Karpas-422 (cell line): ENCODE results near the gene AFAP1L1. TPM values are rescaled to one million over a fixed set of nuclear protein-coding genes. Genes with fewer than 3 reads are reported as not detected.

Experiments used
- DNase-seq: peaks from one replicate; pipeline ENCODE4 v3.0.0-alpha.2; 2015
- H2AFZ ChIP-seq: fragments of 200-600 bp; sonication (generic); 2 replicates; pipeline ENCODE4 v1.6.1; 2014; ENCODE audit warnings: antibody characterized with exemption, low read length, mixed read lengths
- H3K27ac ChIP-seq: fragments of 200-600 bp; sonication (generic); 2 replicates; pipeline ENCODE4 v1.5.1; 2014; ENCODE audit warnings: mild to moderate bottlenecking, low read length, moderate library complexity
- H3K27me3 ChIP-seq: fragments of 200-600 bp; sonication (generic); 2 replicates; pipeline ENCODE4 v1.6.1; 2014; ENCODE audit warnings: low read length, mixed read lengths
- H3K36me3 ChIP-seq: fragments of 200-600 bp; sonication (generic); 2 replicates; pipeline ENCODE4 v1.6.1; 2014; ENCODE audit warnings: low read length, mixed read lengths; ENCODE audit not compliant: insufficient read depth
- H3K4me1 ChIP-seq: fragments of 200-600 bp; sonication (generic); 2 replicates; pipeline ENCODE4 v1.6.1; 2014; ENCODE audit warnings: mild to moderate bottlenecking, low read length, mixed read lengths
- H3K4me2 ChIP-seq: fragments of 200-600 bp; sonication (generic); 2 replicates; pipeline ENCODE4 v1.6.1; 2014; ENCODE audit warnings: low read length, low read depth, mild to moderate bottlenecking; ENCODE audit not compliant: poor library complexity, severe bottlenecking
- H3K4me3 ChIP-seq: fragments of 200-600 bp; sonication (generic); 2 replicates; pipeline ENCODE4 v1.5.1; 2014; ENCODE audit warnings: mild to moderate bottlenecking, antibody characterized with exemption, low read length, mixed read lengths
- H3K79me2 ChIP-seq: fragments of 200-600 bp; sonication (generic); 2 replicates; pipeline ENCODE4 v1.6.1; 2014; ENCODE audit warnings: mild to moderate bottlenecking, low read length, mixed read lengths
- H3K9ac ChIP-seq: fragments of 200-600 bp; sonication (generic); 2 replicates; pipeline ENCODE4 v1.6.0; 2014; ENCODE audit warnings: low read length
- H3K9me2 ChIP-seq: fragments of 200-600 bp; sonication (generic), shearing (Covaris generic); replicated peaks from 2 replicates; pipeline ENCODE4 v1.6.0; 2014; ENCODE audit warnings: mild to moderate bottlenecking, low read length, moderate library complexity; ENCODE audit not compliant: insufficient read depth
- H3K9me3 ChIP-seq: fragments of 300-700, 200-600 bp; sonication (generic); 2 replicates; pipeline ENCODE4 v1.6.1; 2014; ENCODE audit warnings: low read length, mixed read lengths
- H4K20me1 ChIP-seq: fragments of 200-600 bp; sonication (generic); 2 replicates; pipeline ENCODE4 v1.6.1; 2014; ENCODE audit warnings: mild to moderate bottlenecking, antibody characterized with exemption, low read length, low read depth; ENCODE audit not compliant: insufficient read depth
- total RNA-seq: library from RNA; depleted of rRNA; stranded (reverse); fragments of >200 nt; shearing (Covaris generic); gene quantifications from 2 replicates; pipeline ENCODE4 v1.2.3, GENCODE V29; 2014; ENCODE audit warnings: low replicate concordance

Gene AFAP1L1
- total RNA-seq, 1 experiment from 2014 or later, result not detected

GRCh38 chr5:149237662-149238061, 34.0 kb upstream of the AFAP1L1 start:
- no peaks in the 10 kb centered on the region for H3K9me3 ChIP-seq
- H3K4me2 ChIP-seq, result no peak overlapping the region
- H3K9ac ChIP-seq, result no peak overlapping the region
- H3K4me1 ChIP-seq, result no peaks in the 10 kb centered on the region
- H3K27ac ChIP-seq, result no peak overlapping the region
- no peaks in the 10 kb centered on the region for H3K36me3 ChIP-seq
- no peak for DNase-seq
- H3K9me2 ChIP-seq, result no peaks in the 10 kb centered on the region
- no peaks in the 10 kb centered on the region for H3K79me2 ChIP-seq
- no peak overlapping the region for H2AFZ ChIP-seq
- no peak overlapping the region for H3K4me3 ChIP-seq
- H4K20me1 ChIP-seq, result no peaks in the 10 kb centered on the region
- H3K27me3 ChIP-seq, result no peaks in the 10 kb centered on the region

GRCh38 chr5:149238540-149238939, 33.1 kb upstream of the AFAP1L1 start:
- Histone ChIP-seq H3K4me3 (no peak overlapping the region), H2AFZ (no peak overlapping the region), H3K9me3 (no peaks in the 10 kb centered on the region), H3K27ac (no peak overlapping the region), H3K36me3 (no peaks in the 10 kb centered on the region), H3K27me3 (no peaks in the 10 kb centered on the region), H3K9ac (no peak overlapping the region), H3K4me1 (peaks cover 4% of the 10 kb centered on the region), H3K4me2 (no peak overlapping the region), H4K20me1 (no peaks in the 10 kb centered on the region), H3K9me2 (no peaks in the 10 kb centered on the region), H3K79me2 (no peaks in the 10 kb centered on the region)
- no peak for DNase-seq

GRCh38 chr5:149239917-149240316, 31.7 kb upstream of the AFAP1L1 start:
- H3K36me3 ChIP-seq, result no peaks in the 10 kb centered on the region
- H3K4me3 ChIP-seq, result no peak overlapping the region
- H4K20me1 ChIP-seq, result no peaks in the 10 kb centered on the region
- H3K27ac ChIP-seq, result no peak overlapping the region
- no peaks in the 10 kb centered on the region for H3K9me2 ChIP-seq
- H3K4me2 ChIP-seq, result no peak overlapping the region
- no peaks in the 10 kb centered on the region for H3K9me3 ChIP-seq
- H3K4me1 ChIP-seq, result peaks cover 4% of the 10 kb centered on the region
- no peak overlapping the region for H2AFZ ChIP-seq
- no peaks in the 10 kb centered on the region for H3K27me3 ChIP-seq
- H3K79me2 ChIP-seq, result no peaks in the 10 kb centered on the region
- no peak for DNase-seq
- no peak overlapping the region for H3K9ac ChIP-seq

GRCh38 chr5:149240354-149240998, 31.2 kb upstream of the AFAP1L1 start:
- H3K9me3 ChIP-seq, result no peaks in the 10 kb centered on the region
- H4K20me1 ChIP-seq, result no peaks in the 10 kb centered on the region
- no peak overlapping the region for H3K4me2 ChIP-seq
- no peaks in the 10 kb centered on the region for H3K9me2 ChIP-seq
- no peaks in the 10 kb centered on the region for H3K79me2 ChIP-seq
- no peak overlapping the region for H3K9ac ChIP-seq
- no peak overlapping the region for H3K27ac ChIP-seq
- H3K27me3 ChIP-seq, result no peaks in the 10 kb centered on the region
- no peaks in the 10 kb centered on the region for H3K36me3 ChIP-seq
- H3K4me1 ChIP-seq, result peaks cover 4% of the 10 kb centered on the region
- no peak overlapping the region for H2AFZ ChIP-seq
- no peak for DNase-seq
- H3K4me3 ChIP-seq, result no peak overlapping the region

GRCh38 chr5:149242339-149242738, 29.3 kb upstream of the AFAP1L1 start:
- H3K4me3 ChIP-seq, result no peak overlapping the region
- no peak overlapping the region for H3K27ac ChIP-seq
- H3K79me2 ChIP-seq, result no peaks in the 10 kb centered on the region
- H3K9ac ChIP-seq, result no peak overlapping the region
- no peak overlapping the region for H2AFZ ChIP-seq
- H3K4me1 ChIP-seq, result peaks cover 4% of the 10 kb centered on the region
- H3K36me3 ChIP-seq, result no peaks in the 10 kb centered on the region
- H4K20me1 ChIP-seq, result no peaks in the 10 kb centered on the region
- H3K9me3 ChIP-seq, result no peaks in the 10 kb centered on the region
- no peaks in the 10 kb centered on the region for H3K9me2 ChIP-seq
- no peaks in the 10 kb centered on the region for H3K27me3 ChIP-seq
- DNase-seq, result no peak
- H3K4me2 ChIP-seq, result no peak overlapping the region

GRCh38 chr5:149246906-149247305, 24.8 kb upstream of the AFAP1L1 start:
- Histone ChIP-seq H3K9me3 (no peaks in the 10 kb centered on the region), H3K9ac (no peak overlapping the region), H3K27ac (no peak overlapping the region), H4K20me1 (no peaks in the 10 kb centered on the region), H3K4me1 (peaks cover 4% of the 10 kb centered on the region), H3K4me3 (no peak overlapping the region), H3K79me2 (no peaks in the 10 kb centered on the region), H2AFZ (no peak overlapping the region), H3K4me2 (no peak overlapping the region), H3K36me3 (no peaks in the 10 kb centered on the region), H3K9me2 (no peaks in the 10 kb centered on the region), H3K27me3 (no peaks in the 10 kb centered on the region)
- DNase-seq, result no peak

GRCh38 chr5:149247726-149248125, 23.9 kb upstream of the AFAP1L1 start:
- H3K27ac ChIP-seq, result no peak overlapping the region
- H3K9me3 ChIP-seq, result no peaks in the 10 kb centered on the region
- no peaks in the 10 kb centered on the region for H3K27me3 ChIP-seq
- H3K4me1 ChIP-seq, result peaks cover 4% of the 10 kb centered on the region
- no peak overlapping the region for H3K4me3 ChIP-seq
- no peaks in the 10 kb centered on the region for H3K9me2 ChIP-seq
- H3K79me2 ChIP-seq, result no peaks in the 10 kb centered on the region
- no peaks in the 10 kb centered on the region for H3K36me3 ChIP-seq
- H3K4me2 ChIP-seq, result no peak overlapping the region
- H3K9ac ChIP-seq, result no peak overlapping the region
- DNase-seq, result no peak
- H4K20me1 ChIP-seq, result no peaks in the 10 kb centered on the region
- H2AFZ ChIP-seq, result no peak overlapping the region

GRCh38 chr5:149251546-149251945, 20.1 kb upstream of the AFAP1L1 start:
- DNase-seq, result no peak
- H4K20me1 ChIP-seq, result no peaks in the 10 kb centered on the region

More at GRCh38 chr5:149251546-149251945, 20.1 kb upstream of the AFAP1L1 start:
- no peaks in the 10 kb centered on the region for H3K4me1 ChIP-seq
- H3K4me2 ChIP-seq, result no peak overlapping the region
- H3K36me3 ChIP-seq, result no peaks in the 10 kb centered on the region
- no peak overlapping the region for H3K9ac ChIP-seq
- no peaks in the 10 kb centered on the region for H3K9me2 ChIP-seq
- H3K4me3 ChIP-seq, result no peak overlapping the region
- no peak overlapping the region for H2AFZ ChIP-seq
- no peaks in the 10 kb centered on the region for H3K27me3 ChIP-seq
- H3K79me2 ChIP-seq, result no peaks in the 10 kb centered on the region
- H3K27ac ChIP-seq, result no peak overlapping the region
- H3K9me3 ChIP-seq, result no peaks in the 10 kb centered on the region
